ENCODE measurements around the gene MAGI1. TPM values are rescaled to one million over a fixed set of nuclear protein-coding genes. Genes with fewer than 3 reads are reported as not detected.

Gene MAGI1
- total RNA-seq, 1 experiment from 2014 or later: 38.6 TPM

DNA sequence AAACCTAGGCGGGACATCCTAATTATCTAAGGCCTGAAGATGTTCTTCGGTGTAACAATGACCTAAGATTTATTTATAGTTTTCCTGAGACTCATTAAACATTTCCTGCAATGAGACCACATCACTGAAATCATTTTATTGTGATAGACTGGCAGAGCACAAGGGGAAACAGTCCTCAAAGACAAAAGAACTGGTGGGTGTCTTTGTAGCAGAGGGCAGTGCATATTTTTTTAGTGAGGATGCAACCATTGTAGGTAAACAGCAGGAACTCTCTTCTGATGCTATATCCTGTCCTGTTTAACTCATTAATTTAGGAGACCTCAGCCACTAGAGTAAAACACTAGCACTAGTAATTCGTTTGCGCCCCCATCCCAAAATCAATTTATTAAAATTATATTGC lies 100.0 kb downstream of the MAGI1 start (continued):
- TF ChIP-seq TCF7L2 (IDR thresholded peaks at IDR 0.05; ENCODE audit: borderline replicate concordance, extremely low read depth, insufficient read depth, insufficient read length) (no peak), SP1 (IDR thresholded peaks at IDR 0.05; ENCODE audit: low read depth) (peak; percentile 33; the same call in 1 of the 2 replicates), ZFX (IDR thresholded peaks at IDR 0.05) (no peak)

GRCh38 chr3:65938147-65938546 lies 100.6 kb downstream of the MAGI1 start:
- H4K20me1 ChIP-seq (ENCODE audit: insufficient read depth): no peaks in the 10 kb centered on the region
- no peak overlapping the region for H3K4me3 ChIP-seq (replicated peaks in 1 of 2; ENCODE audit: low read depth in 1 of 2, low read length in 2 of 2)
- no peaks in the 10 kb centered on the region for H3K9me2 ChIP-seq (ENCODE audit: insufficient read depth)
- TF ChIP-seq ATF3 (IDR thresholded peaks at IDR 0.05) (no peak), SP1 (IDR thresholded peaks at IDR 0.05; ENCODE audit: low read depth) (no peak), ELF1 (IDR thresholded peaks at IDR 0.05; ENCODE audit: borderline replicate concordance, low read depth) (no peak), YY1 (IDR thresholded peaks at IDR 0.05; ENCODE audit: extremely low read depth, insufficient replicate concordance, low read depth, low read length) (no peak), SIN3A (IDR thresholded peaks at IDR 0.05; ENCODE audit: low read depth) (no peak), EZH2phosphoT487 (IDR thresholded peaks at IDR 0.05; ENCODE audit: borderline replicate concordance) (no peak), MAX (IDR thresholded peaks at IDR 0.05) (no peak), FOSL1 (IDR thresholded peaks at IDR 0.05; ENCODE audit: low read depth) (no peak), EZH2 (IDR thresholded peaks at IDR 0.05) (no peak), POLR2AphosphoS5 (IDR thresholded peaks at IDR 0.05; ENCODE audit: low read depth, low read length) (no peak), JUND (IDR thresholded peaks at IDR 0.05) (no peak), ZFX (IDR thresholded peaks at IDR 0.05) (no peak), CEBPB (IDR thresholded peaks at IDR 0.05; ENCODE audit: low read depth) (no peak)
- TF ChIP-seq, protein P1, sequence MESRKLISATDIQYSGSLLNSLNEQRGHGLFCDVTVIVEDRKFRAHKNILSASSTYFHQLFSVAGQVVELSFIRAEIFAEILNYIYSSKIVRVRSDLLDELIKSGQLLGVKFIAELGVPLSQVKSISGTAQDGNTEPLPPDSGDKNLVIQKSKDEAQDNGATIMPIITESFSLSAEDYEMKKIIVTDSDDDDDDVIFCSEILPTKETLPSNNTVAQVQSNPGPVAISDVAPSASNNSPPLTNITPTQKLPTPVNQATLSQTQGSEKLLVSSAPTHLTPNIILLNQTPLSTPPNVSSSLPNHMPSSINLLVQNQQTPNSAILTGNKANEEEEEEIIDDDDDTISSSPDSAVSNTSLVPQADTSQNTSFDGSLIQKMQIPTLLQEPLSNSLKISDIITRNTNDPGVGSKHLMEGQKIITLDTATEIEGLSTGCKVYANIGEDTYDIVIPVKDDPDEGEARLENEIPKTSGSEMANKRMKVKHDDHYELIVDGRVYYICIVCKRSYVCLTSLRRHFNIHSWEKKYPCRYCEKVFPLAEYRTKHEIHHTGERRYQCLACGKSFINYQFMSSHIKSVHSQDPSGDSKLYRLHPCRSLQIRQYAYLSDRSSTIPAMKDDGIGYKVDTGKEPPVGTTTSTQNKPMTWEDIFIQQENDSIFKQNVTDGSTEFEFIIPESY (IDR thresholded peaks at IDR 0.05; ENCODE audit: extremely low read depth, insufficient replicate concordance, low read length): no peak
- H3K27me3 ChIP-seq (ENCODE audit: insufficient read depth, low read length): no peaks in the 10 kb centered on the region
- H3K27ac ChIP-seq (ENCODE audit: low read depth, low read length): peak overlapping the region; percentile 78; the same call in 1 of the 2 replicates
- RAD21 ChIA-PET (ENCODE audit: low non-redundant PET in 1 of 2, low total read pairs in 2 of 2, uncharacterized antibody in 2 of 2, unreplicated experiment in 2 of 2): no interaction called here
- H3K79me2 ChIP-seq (ENCODE audit: insufficient read depth, low read length): peaks cover 10% of the 10 kb centered on the region; the same call in 1 of the 2 replicates
- BruUV-seq (replicated peaks): no TSS peak
- H3K9ac ChIP-seq (ENCODE audit: low read length): no peak overlapping the region
- H3K9me3 ChIP-seq (ENCODE audit: control insufficient read depth in 1 of 2, insufficient read depth in 1 of 2, low read depth in 1 of 2, low read length in 2 of 2): no peaks in the 10 kb centered on the region
- H3K36me3 ChIP-seq (ENCODE audit: control insufficient read depth in 1 of 2, insufficient read depth in 2 of 2, low read length in 2 of 2): no peaks in the 10 kb centered on the region
- H3K4me2 ChIP-seq (ENCODE audit: low read length): no peak overlapping the region
- no peak overlapping the region for H2AFZ ChIP-seq (ENCODE audit: low read depth, low read length, poor library complexity, severe bottlenecking)
- POLR2A ChIA-PET: no interaction called here
- intact Hi-C loops (cut with micrococcal nuclease): no loop called here
- ATAC-seq: no peak
- CTCF ChIA-PET: no interaction called here
- DNase-seq (ENCODE audit: low read depth, low spot score): no peak
- peaks cover 27 to 61% of the 10 kb centered on the region in 2 experiments for H3K4me1 ChIP-seq (ENCODE audit: control insufficient read depth in 1 of 2, insufficient read depth in 2 of 2, low read length in 2 of 2)
